Measurements from ENCODE around the gene DNAJC3. TPM values are rescaled to one million over a fixed set of nuclear protein-coding genes. Genes with fewer than 3 reads are reported as not detected.
"Not testable (repeated sequence)": the region's sequence is repeated elsewhere in the genome, so short reads cannot be mapped to it uniquely, and the experiment has no call there.

Gene DNAJC3
- 15.8 TPM for polyA plus RNA-seq (ENCODE audit: insufficient read length)

- DNase-seq, result peak; percentile 99
Observed at GRCh38 chr13:95676762-95677563, at the start of gene DNAJC3. TSS of gene DNAJC3 (plus strand) at chr13:95677139. CDS start at chr13:95677256, 117 bp downstream.

GRCh38 chr13:95627590-95627989 lies 49.3 kb upstream of the DNAJC3 start:
- no peak for DNase-seq

DNA sequence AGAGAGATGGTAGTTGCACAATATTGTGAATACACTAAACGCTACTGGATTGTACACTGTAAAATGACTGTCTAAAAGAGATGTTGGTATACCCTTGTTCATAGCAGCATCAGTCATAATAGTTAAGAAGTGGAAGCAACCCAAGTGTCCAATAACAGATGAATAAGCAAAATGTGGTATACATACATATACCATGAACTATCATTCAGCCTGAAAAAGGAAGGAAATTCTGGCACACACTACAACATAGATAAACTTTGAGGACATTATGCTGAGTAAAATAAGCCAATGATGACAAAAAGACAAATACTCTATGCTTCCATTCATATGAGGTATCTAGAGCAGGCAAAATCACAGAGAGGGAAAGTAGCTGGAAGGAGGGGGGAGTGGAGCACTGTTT lies 48.5 kb upstream of the DNAJC3 start:
- DNase-seq, result no peak

DNA sequence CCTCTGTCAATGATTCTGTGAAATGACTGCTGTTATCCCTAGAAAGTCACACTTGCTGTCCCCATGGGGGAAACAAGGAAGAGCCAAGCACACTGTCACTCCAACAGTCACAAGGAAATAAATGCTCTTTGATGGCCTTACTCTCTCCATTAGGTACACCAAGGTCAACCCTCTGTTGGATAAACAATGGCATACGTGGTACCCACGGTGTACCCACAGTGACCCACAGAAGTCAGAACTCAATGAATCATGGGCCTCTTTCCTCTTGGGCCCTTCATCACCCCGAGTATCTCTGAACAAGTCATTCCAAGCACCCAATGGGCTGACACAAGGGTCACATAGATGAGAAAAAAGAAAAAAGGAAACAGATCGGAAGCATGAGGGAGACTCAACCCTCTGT lies 47.9 kb upstream of the DNAJC3 start:
- no peak for DNase-seq

GRCh38 chr13:95630593-95630992 lies 46.3 kb upstream of the DNAJC3 start:
- no peak for DNase-seq

- DNase-seq, result no peak
Observed at GRCh38 chr13:95636853-95637252, 40.1 kb upstream of the DNAJC3 start.

GRCh38 chr13:95641291-95642027 lies 35.5 kb upstream of the DNAJC3 start:
- DNase-seq, result peak; percentile 32

DNA sequence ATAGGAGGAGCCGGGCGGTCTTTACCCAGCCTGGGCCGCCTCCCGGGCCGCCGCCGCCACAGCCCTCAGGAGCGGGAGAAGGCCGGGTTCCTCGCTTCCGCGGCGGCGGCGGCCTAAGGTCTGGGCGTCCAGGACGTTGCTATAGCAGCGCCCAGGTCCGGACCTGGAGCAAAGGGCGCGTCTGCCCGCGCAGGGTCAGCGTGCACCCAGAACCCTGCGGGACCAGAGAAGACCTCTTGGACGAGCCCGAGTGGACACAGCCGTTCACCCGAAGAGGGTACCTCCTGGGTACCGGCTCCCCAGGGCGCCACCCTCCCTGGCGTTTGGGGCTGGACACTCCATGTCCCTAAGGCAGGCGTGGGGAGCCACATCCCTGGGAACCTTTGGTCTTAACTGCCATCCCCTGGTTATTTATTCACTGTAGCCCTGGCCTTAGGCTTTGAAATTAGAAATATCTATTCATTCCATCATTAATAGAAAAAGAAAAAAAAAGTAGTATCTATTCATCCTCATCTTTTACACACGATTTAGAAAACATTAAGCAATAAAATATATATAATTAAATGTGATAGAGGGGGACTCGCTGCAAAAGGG lies 34.8 kb upstream of the DNAJC3 start:
- peak; percentile 32 for DNase-seq

- DNase-seq, result no peak
Observed at GRCh38 chr13:95642999-95643398, 33.9 kb upstream of the DNAJC3 start.

GRCh38 chr13:95643571-95643935 lies 33.4 kb upstream of the DNAJC3 start:
- DNase-seq, result peak; percentile 56

DNA sequence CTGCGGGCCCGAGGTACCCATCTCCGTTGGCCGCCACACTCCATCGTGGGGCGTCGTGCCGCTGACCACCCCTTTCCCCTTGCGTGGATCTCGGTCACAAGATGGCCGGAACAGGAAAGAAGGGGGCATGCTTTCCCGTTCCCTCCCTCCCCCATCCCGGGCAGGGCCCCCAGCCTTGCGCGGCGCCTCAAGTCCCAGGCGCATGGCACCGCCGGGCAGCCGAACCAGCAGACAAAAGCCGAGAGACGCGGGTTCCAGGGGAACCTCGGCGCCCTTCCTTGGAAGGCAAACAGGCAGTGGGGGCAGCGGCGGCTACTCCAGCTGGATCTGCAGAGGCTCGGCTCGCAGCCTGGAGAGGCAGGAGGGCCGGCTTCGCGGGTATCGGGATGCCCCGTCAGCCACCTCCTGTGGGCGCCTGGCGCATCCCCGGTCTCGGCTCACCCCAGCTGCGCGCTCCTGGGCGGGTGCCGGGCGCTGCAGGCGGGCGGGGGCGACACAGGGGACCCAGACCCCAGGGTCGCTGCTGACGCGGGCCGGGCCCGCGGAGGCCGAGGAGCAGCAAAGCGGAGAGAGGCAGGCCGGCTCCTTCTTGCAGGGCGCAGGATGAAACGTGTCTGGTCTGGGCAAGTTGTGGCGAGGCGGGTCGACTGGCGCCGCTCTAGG lies 32.9 kb upstream of the DNAJC3 start:
- DNase-seq, result peak; percentile 70

DNA sequence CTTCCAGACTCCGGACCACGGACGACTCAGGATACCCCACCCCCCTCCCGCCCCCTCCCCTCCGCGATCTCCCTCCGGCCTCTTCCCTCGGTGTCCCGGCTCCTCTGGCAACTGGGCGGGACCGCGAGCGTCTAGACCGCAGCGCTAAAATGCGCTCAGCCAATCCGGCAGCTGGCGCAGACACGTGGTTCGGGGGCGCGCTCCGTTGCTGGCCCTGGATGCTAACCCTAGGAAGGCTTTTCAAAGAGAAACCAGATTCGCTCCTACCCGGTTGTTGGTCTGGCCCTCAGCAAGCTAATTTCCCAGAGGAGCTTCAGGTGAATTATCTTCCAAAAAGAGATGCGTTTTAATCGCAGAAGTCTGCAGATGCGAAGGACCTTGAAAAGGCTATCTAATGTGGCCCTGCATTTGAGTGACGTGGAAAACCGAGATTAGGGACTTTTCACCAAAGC lies 32.3 kb upstream of the DNAJC3 start, which contains the start of gene DZIP1:
DZIP1 (minus strand) TSS at position 106 of the 452 bp plus-strand sequence. CDS start 2,677 bp downstream, outside the sequence.
- peak; percentile 88 for DNase-seq

DNA sequence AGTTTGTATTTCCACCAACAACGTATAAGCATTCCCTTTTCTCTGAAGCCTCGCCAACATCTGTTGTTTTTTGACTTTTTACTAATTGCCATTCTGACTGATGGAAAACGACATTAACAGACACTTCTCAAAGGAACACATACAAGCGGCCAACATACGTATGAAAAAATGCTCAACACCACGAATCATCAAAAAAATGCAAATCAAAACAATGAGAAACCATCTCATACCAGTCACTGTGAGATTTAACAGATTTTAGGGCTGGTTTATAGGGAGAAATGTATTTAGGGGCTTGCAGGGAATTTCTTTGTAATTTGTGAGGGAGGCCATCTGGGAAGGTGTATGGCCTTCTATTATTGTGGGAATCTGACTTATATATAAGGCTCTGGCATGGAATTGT lies 29.6 kb upstream of the DNAJC3 start:
- no peak for DNase-seq

GRCh38 chr13:95650696-95651095 lies 26.2 kb upstream of the DNAJC3 start:
- no peak for DNase-seq

GRCh38 chr13:95652244-95652764 lies 24.6 kb upstream of the DNAJC3 start:
- DNase-seq, result no peak

DNA sequence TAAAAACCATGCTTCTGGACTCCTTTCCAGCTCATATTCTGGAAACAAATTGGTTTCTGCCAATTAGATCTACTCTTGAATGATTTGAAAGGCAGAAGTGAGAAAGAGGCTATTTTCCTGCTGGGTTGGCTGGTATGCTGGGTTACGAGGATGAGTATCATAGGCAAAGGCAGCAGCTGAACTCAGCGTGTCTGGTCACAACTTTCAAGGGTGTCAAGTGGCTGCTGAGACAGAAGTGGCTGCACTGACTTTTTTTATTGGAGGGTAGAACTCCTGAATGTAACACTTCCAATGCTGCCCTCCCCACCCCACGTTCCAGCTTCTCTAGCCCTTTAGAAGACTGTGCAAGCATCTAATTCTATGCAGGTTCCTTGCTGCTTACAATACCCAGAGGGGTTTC lies 24.1 kb upstream of the DNAJC3 start:
- no peak for DNase-seq

- DNase-seq, result no peak
Observed at GRCh38 chr13:95656386-95657015, 20.4 kb upstream of the DNAJC3 start.

GRCh38 chr13:95659500-95659899 lies 17.4 kb upstream of the DNAJC3 start:
- no peak for DNase-seq

- peak; percentile 58 for DNase-seq
Observed at GRCh38 chr13:95660981-95661581, 15.9 kb upstream of the DNAJC3 start.

DNA sequence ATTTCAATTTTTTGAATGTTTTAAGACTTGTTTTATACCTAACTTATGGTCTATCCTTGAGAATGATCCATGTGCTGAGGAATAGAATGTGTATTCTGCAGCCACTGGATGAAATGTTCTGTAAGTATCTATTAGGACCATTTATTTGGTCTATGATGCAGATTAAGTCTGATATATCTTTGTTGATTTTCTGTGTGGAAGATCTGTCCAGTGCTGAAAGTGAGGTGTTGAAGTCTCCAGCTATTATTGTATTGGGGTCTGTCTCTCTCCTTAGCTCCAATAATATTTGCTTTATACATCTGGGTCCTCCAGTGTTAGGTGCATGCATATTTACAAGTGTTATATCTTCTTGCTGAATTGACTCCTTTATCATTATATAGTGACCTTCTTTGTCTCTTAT lies 9.7 kb upstream of the DNAJC3 start:
- DNase-seq, result not testable (repeated sequence)

DNA sequence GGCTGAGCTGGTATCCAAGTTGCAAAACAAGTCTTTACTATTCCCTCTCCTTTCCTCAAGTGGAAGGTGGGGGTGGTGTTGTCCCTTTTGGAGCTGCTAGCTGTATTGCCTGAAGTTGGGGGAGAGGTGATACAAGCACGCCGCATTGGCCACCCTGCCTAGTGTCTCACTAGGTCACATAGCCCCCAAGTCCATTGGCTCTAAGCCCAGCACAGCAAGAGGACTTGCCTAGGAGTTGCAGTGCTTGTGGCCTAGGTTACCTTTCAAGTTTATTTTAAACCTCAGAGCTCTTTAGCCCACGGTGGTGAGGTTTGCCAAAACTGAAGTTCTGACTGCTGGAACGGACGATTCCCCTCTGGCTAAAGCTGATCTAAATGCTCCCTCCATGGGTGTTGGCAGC lies 5.3 kb upstream of the DNAJC3 start:
- no peak for DNase-seq
